NCI-H1092 treated with DMSO at 0.1 percent for 48 hours (cell line): ENCODE data around the gene PRUNE1.

Experiments
- DNase-seq: peaks from one replicate; lab custom pipeline; 2025; lab: John Stamatoyannopoulos, UW

The PRUNE1 gene

GRCh38 chr1:151008244-151009205 is at the start of gene PRUNE1:
PRUNE1 (plus strand) TSS chr1:151008449; CDS start chr1:151008633, 184 bp downstream.
- DNase-seq: peak; percentile 97

- no peak for DNase-seq
These were observed 47.6 kb upstream of the PRUNE1 start for GRCh38 chr1:150960646-150961045.

- no peak for DNase-seq
These were observed 46.5 kb upstream of the PRUNE1 start for GRCh38 chr1:150961756-150962155.

- no peak for DNase-seq
These were observed 44.7 kb upstream of the PRUNE1 start for GRCh38 chr1:150963321-150964163.

- no peak for DNase-seq
These were observed 44.1 kb upstream of the PRUNE1 start for GRCh38 chr1:150964164-150964489.

- DNase-seq: no peak
These were observed 42.6 kb upstream of the PRUNE1 start for GRCh38 chr1:150965605-150966004.

GRCh38 chr1:150966011-150966410 is 42.2 kb upstream of the PRUNE1 start:
- DNase-seq: no peak

- DNase-seq: no peak
These were observed 40.3 kb upstream of the PRUNE1 start for GRCh38 chr1:150967936-150968335.

- DNase-seq: no peak
These were observed 39.8 kb upstream of the PRUNE1 start for GRCh38 chr1:150968491-150968890.

- DNase-seq: no peak
These were observed 38.6 kb upstream of the PRUNE1 start for GRCh38 chr1:150969626-150970025.

- no peak for DNase-seq
These were observed 37.3 kb upstream of the PRUNE1 start for GRCh38 chr1:150970808-150971582.

- no peak for DNase-seq
These were observed 36.4 kb upstream of the PRUNE1 start for GRCh38 chr1:150971583-150972416.

GRCh38 chr1:150972417-150972940 is 35.8 kb upstream of the PRUNE1 start:
- no peak for DNase-seq

- DNase-seq: no peak
These were observed 34.9 kb upstream of the PRUNE1 start for GRCh38 chr1:150973258-150973835.

GRCh38 chr1:150973836-150974579 is 34.2 kb upstream of the PRUNE1 start:
- DNase-seq: peak; percentile 42

- peak; percentile 73 for DNase-seq
These were observed 33.4 kb upstream of the PRUNE1 start, which contains the start of gene CERS2 for GRCh38 chr1:150974580-150975478. CERS2 (minus strand) TSS chr1:150974835; CDS start chr1:150969090, 5,745 bp downstream.

GRCh38 chr1:150976401-150976821 is 31.8 kb upstream of the PRUNE1 start:
- DNase-seq: no peak

GRCh38 chr1:150976879-150977694 is 31.2 kb upstream of the PRUNE1 start:
- no peak for DNase-seq
